BLaER1 (cell line): ENCODE results near the gene IL17REL.

Experiments used
- H3K27ac ChIP-seq: shearing (Covaris generic); formaldehyde crosslinking; 2 replicates; pipeline ENCODE4 v1.8.1; 2022
- H3K27me3 ChIP-seq: shearing (Covaris generic); formaldehyde crosslinking; 2 replicates; pipeline ENCODE4 v1.8.1; 2022
- H3K36me3 ChIP-seq: shearing (Covaris generic); formaldehyde crosslinking; 2 replicates; pipeline ENCODE4 v1.8.1; 2022
- H3K4me1 ChIP-seq: shearing (Covaris generic); formaldehyde crosslinking; 2 replicates; pipeline ENCODE4 v1.8.1; 2022
- H3K4me2 ChIP-seq: shearing (Covaris generic); formaldehyde crosslinking; 2 replicates; pipeline ENCODE4 v1.8.1; 2022
- H3K4me3 ChIP-seq: shearing (Covaris generic); formaldehyde crosslinking; 2 replicates; pipeline ENCODE4 v1.8.1; 2022
- H3K9ac ChIP-seq: shearing (Covaris generic); formaldehyde crosslinking; 2 replicates; pipeline ENCODE4 v1.8.1; 2022
- H3K9me3 ChIP-seq: shearing (Covaris generic); formaldehyde crosslinking; 2 replicates; pipeline ENCODE4 v1.8.1; 2022
- H4K20me1 ChIP-seq: shearing (Covaris generic); formaldehyde crosslinking; 2 replicates; pipeline ENCODE4 v1.8.1; 2022
- Cebpa-rat ChIP-seq: shearing (Covaris generic); IDR thresholded peaks from 2 replicates; pipeline ENCODE4 v1.8.1; 2022

The IL17REL gene

GRCh38 chr22:49996518-49997250 is 15.9 kb downstream of the IL17REL start:
- no peaks in the 10 kb centered on the region for H3K36me3 ChIP-seq
- TF ChIP-seq Cebpa-rat = no peak
- no peaks in the 10 kb centered on the region for H3K27me3 ChIP-seq

GRCh38 chr22:49996119-49996517 is 16.4 kb downstream of the IL17REL start:
- H3K27me3 ChIP-seq = no peaks in the 10 kb centered on the region
- H3K36me3 ChIP-seq = no peaks in the 10 kb centered on the region
- H3K4me1 ChIP-seq = peaks cover 10% of the 10 kb centered on the region
- H3K9me3 ChIP-seq = peaks cover 11% of the 10 kb centered on the region
- no peak for TF ChIP-seq Cebpa-rat
- no peak overlapping the region for H3K9ac ChIP-seq
- no peak overlapping the region for H3K27ac ChIP-seq
- H4K20me1 ChIP-seq = no peaks in the 10 kb centered on the region
- no peak overlapping the region for H3K4me3 ChIP-seq
- no peak overlapping the region for H3K4me2 ChIP-seq

More at GRCh38 chr22:49996518-49997250, 15.9 kb downstream of the IL17REL start:
- H3K27ac ChIP-seq = no peak overlapping the region
- H3K9ac ChIP-seq = no peak overlapping the region
- no peak overlapping the region for H3K4me3 ChIP-seq
- H3K4me2 ChIP-seq = no peak overlapping the region
- H4K20me1 ChIP-seq = no peaks in the 10 kb centered on the region
- H3K4me1 ChIP-seq = peaks cover 10% of the 10 kb centered on the region
- peaks cover 5% of the 10 kb centered on the region for H3K9me3 ChIP-seq

GRCh38 chr22:49995361-49996118 is 17.0 kb downstream of the IL17REL start:
- H3K9ac ChIP-seq = no peak overlapping the region
- no peaks in the 10 kb centered on the region for H3K27me3 ChIP-seq
- no peaks in the 10 kb centered on the region for H3K36me3 ChIP-seq
- no peaks in the 10 kb centered on the region for H4K20me1 ChIP-seq
- peaks cover 17% of the 10 kb centered on the region for H3K9me3 ChIP-seq
- H3K4me1 ChIP-seq = peaks cover 10% of the 10 kb centered on the region
- H3K4me2 ChIP-seq = no peak overlapping the region
- TF ChIP-seq Cebpa-rat = no peak
- H3K27ac ChIP-seq = peak overlapping the region; percentile 41; the same call in 1 of the 2 replicates
- H3K4me3 ChIP-seq = no peak overlapping the region

GRCh38 chr22:49995041-49995360 is 17.6 kb downstream of the IL17REL start:
- H3K4me3 ChIP-seq = no peak overlapping the region
- H3K4me1 ChIP-seq = peaks cover 10% of the 10 kb centered on the region
- no peak overlapping the region for H3K4me2 ChIP-seq
- H4K20me1 ChIP-seq = no peaks in the 10 kb centered on the region
- H3K36me3 ChIP-seq = no peaks in the 10 kb centered on the region
- no peak overlapping the region for H3K9ac ChIP-seq
- peaks cover 22% of the 10 kb centered on the region for H3K9me3 ChIP-seq
- no peaks in the 10 kb centered on the region for H3K27me3 ChIP-seq
- no peak for TF ChIP-seq Cebpa-rat
- H3K27ac ChIP-seq = 0 out of 2 replicates have a peak overlapping the region, but pooled peaks have one; percentile 41

- Histone ChIP-seq H3K4me1 (peaks cover 10% of the 10 kb centered on the region), H3K36me3 (no peaks in the 10 kb centered on the region), H3K4me2 (no peak overlapping the region), H3K9ac (no peak overlapping the region), H4K20me1 (no peaks in the 10 kb centered on the region), H3K9me3 (peaks cover 26% of the 10 kb centered on the region), H3K27me3 (no peaks in the 10 kb centered on the region), H3K4me3 (no peak overlapping the region), H3K27ac (0 out of 2 replicates have a peak overlapping the region, but pooled peaks have one; percentile 22)
- TF ChIP-seq Cebpa-rat = no peak
Observed at GRCh38 chr22:49994361-49995040, 18.1 kb downstream of the IL17REL start.

GRCh38 chr22:49993649-49994360 is 18.8 kb downstream of the IL17REL start:
- no peak overlapping the region for H3K4me3 ChIP-seq
- H3K36me3 ChIP-seq = no peaks in the 10 kb centered on the region

GRCh38 chr22:49992921-49993648 is 19.5 kb downstream of the IL17REL start:
- no peaks in the 10 kb centered on the region for H3K36me3 ChIP-seq
- peaks cover 40% of the 10 kb centered on the region for H3K9me3 ChIP-seq
- H3K9ac ChIP-seq = no peak overlapping the region
- TF ChIP-seq Cebpa-rat = no peak
- no peak overlapping the region for H3K4me3 ChIP-seq
- no peaks in the 10 kb centered on the region for H3K27me3 ChIP-seq
- H3K4me2 ChIP-seq = peak overlapping the region; percentile 47
- no peaks in the 10 kb centered on the region for H4K20me1 ChIP-seq
- peaks cover 10% of the 10 kb centered on the region for H3K4me1 ChIP-seq
- H3K27ac ChIP-seq = no peak overlapping the region

More at GRCh38 chr22:49993649-49994360, 18.8 kb downstream of the IL17REL start:
- H4K20me1 ChIP-seq = no peaks in the 10 kb centered on the region
- no peak for TF ChIP-seq Cebpa-rat
- peaks cover 33% of the 10 kb centered on the region for H3K9me3 ChIP-seq
- no peak overlapping the region for H3K27ac ChIP-seq
- peaks cover 10% of the 10 kb centered on the region for H3K4me1 ChIP-seq
- H3K9ac ChIP-seq = no peak overlapping the region
- peak overlapping the region; percentile 47 for H3K4me2 ChIP-seq
- no peaks in the 10 kb centered on the region for H3K27me3 ChIP-seq

GRCh38 chr22:49991907-49992533 is 20.5 kb downstream of the IL17REL start:
- no peaks in the 10 kb centered on the region for H3K27me3 ChIP-seq
- peaks cover 10% of the 10 kb centered on the region for H3K4me1 ChIP-seq
- H3K9me3 ChIP-seq = peaks cover 51% of the 10 kb centered on the region
- no peak overlapping the region for H3K4me2 ChIP-seq
- no peak overlapping the region for H3K4me3 ChIP-seq
- H3K36me3 ChIP-seq = no peaks in the 10 kb centered on the region
- TF ChIP-seq Cebpa-rat = no peak
- H3K27ac ChIP-seq = no peak overlapping the region
- H4K20me1 ChIP-seq = no peaks in the 10 kb centered on the region
- no peak overlapping the region for H3K9ac ChIP-seq
